H1 (cell line): Measurements from ENCODE around the gene PI16. TPM values are rescaled to one million over a fixed set of nuclear protein-coding genes. Genes with fewer than 3 reads are reported as not detected.

Experiments
- CTCF ChIA-PET: fragments of 300-600 bp; sonication (Branson Sonifier 250); formaldehyde crosslinking; loops from one replicate; lab custom pipeline; 2021; ENCODE audit not compliant: partially characterized antibody; lab: Charles Lee
- POLR2A ChIA-PET: fragments of 300-600 bp; sonication (Branson Sonifier 250); formaldehyde crosslinking; loops from one replicate; lab custom pipeline; 2021; ENCODE audit warnings: inconsistent platforms; ENCODE audit not compliant: partially characterized antibody; lab: Charles Lee
- DNase-seq, 2 experiments: peaks; one replicate each; pipeline versions ENCODE4 v3.0.0 to v3.0.0-alpha.2; 2010 to 2022; ENCODE audit warnings: low spot score in 2 of 2, low read depth in 1 of 2, mixed read lengths in 1 of 2
- FAIRE-seq: peaks from 2 replicates; lab custom pipeline; 2011; peaks lifted over from hg19 to GRCh38; lab: Jason Lieb, UNC
- H2AFZ ChIP-seq: 2 replicates; pipeline ENCODE4 v1.8.1; 2012; ENCODE audit warnings: low read length, inconsistent platforms
- H2AK5ac ChIP-seq: 2 replicates; pipeline ENCODE4 v1.6.1; 2013; ENCODE audit warnings: low read depth, low read length
- H2BK120ac ChIP-seq: replicated peaks from 2 replicates; pipeline ENCODE3; 2013; ENCODE audit warnings: low read depth, low read length, inconsistent platforms
- H2BK12ac ChIP-seq: 2 replicates; pipeline ENCODE4 v1.6.1; 2013; ENCODE audit warnings: low read depth, low read length
- H2BK15ac ChIP-seq: 2 replicates; pipeline ENCODE4 v1.6.1; 2013; ENCODE audit warnings: low read length
- H2BK20ac ChIP-seq: 2 replicates; pipeline ENCODE4 v1.6.1; 2013; ENCODE audit warnings: low read length
- H2BK5ac ChIP-seq: 2 replicates; pipeline ENCODE4 v1.6.1; 2013; ENCODE audit warnings: low read depth, low read length
- H3K14ac ChIP-seq: 2 replicates; pipeline ENCODE4 v1.6.1; 2013; ENCODE audit warnings: inconsistent platforms; ENCODE audit not compliant: insufficient read length
- H3K18ac ChIP-seq: 2 replicates; pipeline ENCODE4 v1.6.1; 2013; ENCODE audit warnings: low read length; ENCODE audit errors: extremely low read depth
- H3K23ac ChIP-seq: 2 replicates; pipeline ENCODE4 v1.6.1; 2013; ENCODE audit warnings: inconsistent platforms; ENCODE audit not compliant: insufficient read length
- H3K23me2 ChIP-seq: 2 replicates; pipeline ENCODE4 v1.6.1; 2013; ENCODE audit warnings: low read depth, low read length
- H3K27ac ChIP-seq: 2 replicates; pipeline ENCODE4 v1.6.1; 2011; ENCODE audit warnings: low read depth, low read length, inconsistent platforms
- H3K27me3 ChIP-seq, 4 experiments: replicated peaks in 1 of 4; 1 replicate in 1 of 4; 2 replicates in 3 of 4; pipeline versions ENCODE4 v1.6.1 to v1.8.1; 2011 to 2013; ENCODE audit warnings: low read length in 3 of 4, mild to moderate bottlenecking in 3 of 4, inconsistent platforms in 2 of 4, mixed read lengths in 2 of 4, moderate library complexity in 1 of 4; ENCODE audit not compliant: control insufficient read depth in 3 of 4, insufficient read depth in 3 of 4; ENCODE audit errors: extremely low read depth in 1 of 4
- H3K36me3 ChIP-seq, 4 experiments: 2 replicates each; pipeline versions ENCODE4 v1.6.1 to v1.8.1; 2011 to 2013; ENCODE audit warnings: mild to moderate bottlenecking in 4 of 4, low read length in 3 of 4, moderate library complexity in 2 of 4, control low read depth in 1 of 4, inconsistent platforms in 1 of 4; ENCODE audit not compliant: insufficient read depth in 4 of 4, control insufficient read depth in 2 of 4
- H3K4ac ChIP-seq: replicated peaks from 2 replicates; pipeline ENCODE3; 2013; ENCODE audit warnings: low read length, low read depth, mixed read lengths, inconsistent platforms; ENCODE audit not compliant: insufficient read length
- H3K4me1 ChIP-seq, 4 experiments: replicated peaks in 1 of 4; 1 replicate in 1 of 4; 2 replicates in 3 of 4; pipeline versions ENCODE4 v1.6.1 to v1.8.1; 2011 to 2013; ENCODE audit warnings: low read length in 3 of 4, inconsistent platforms in 2 of 4, mixed read lengths in 1 of 4; ENCODE audit not compliant: insufficient read depth in 4 of 4, control insufficient read depth in 3 of 4
- H3K4me2 ChIP-seq, 2 experiments: 2 replicates each; pipeline versions ENCODE4 v1.6.1 to v1.8.1; 2011 to 2013; ENCODE audit warnings: low read depth in 2 of 2, low read length in 2 of 2, control low read depth in 1 of 2, inconsistent platforms in 1 of 2, mild to moderate bottlenecking in 1 of 2; ENCODE audit not compliant: insufficient read depth in 1 of 2
- H3K4me3 ChIP-seq, 4 experiments: fragments of 200-600, 300-600 bp in 1 of 4; sonication (generic), shearing (Covaris generic), sonication (Bioruptor Twin) in 1 of 4; 2 replicates each; pipeline versions ENCODE4 v1.5.1 to v1.8.1; 2011 to 2016; ENCODE audit warnings: low read length in 4 of 4, low read depth in 3 of 4, control low read depth in 2 of 4, inconsistent platforms in 2 of 4, mild to moderate bottlenecking in 2 of 4, mixed read lengths in 1 of 4, moderate library complexity in 1 of 4; ENCODE audit not compliant: insufficient read depth in 2 of 4; ENCODE audit errors: extremely low read depth in 1 of 4
- H3K56ac ChIP-seq: replicated peaks from 2 replicates; pipeline ENCODE3; 2013; ENCODE audit warnings: low read depth, mild to moderate bottlenecking, mixed read lengths, low read length, inconsistent platforms; ENCODE audit not compliant: insufficient read length
- H3K79me1 ChIP-seq: 2 replicates; pipeline ENCODE4 v1.6.1; 2013; ENCODE audit warnings: low read depth, low read length, control low read depth
- H3K79me2 ChIP-seq, 2 experiments: 2 replicates each; pipeline versions ENCODE4 v1.6.1 to v1.8.1; 2012 to 2013; ENCODE audit warnings: low read length in 2 of 2, mild to moderate bottlenecking in 2 of 2, inconsistent platforms in 1 of 2; ENCODE audit not compliant: insufficient read depth in 2 of 2, control insufficient read depth in 1 of 2
- H3K9ac ChIP-seq, 4 experiments: replicated peaks in 1 of 4; 1 replicate in 1 of 4; 2 replicates in 3 of 4; pipeline versions ENCODE4 v1.6.1 to v1.8.1; 2011 to 2013; ENCODE audit warnings: low read depth in 3 of 4, low read length in 3 of 4, control low read depth in 2 of 4, mild to moderate bottlenecking in 2 of 4, moderate library complexity in 2 of 4, inconsistent platforms in 1 of 4; ENCODE audit errors: extremely low read depth in 1 of 4
- H3K9me3 ChIP-seq, 2 experiments: 2 replicates each; pipeline versions ENCODE4 v1.6.1 to v1.8.1; 2012 to 2013; ENCODE audit warnings: mild to moderate bottlenecking in 2 of 2, moderate library complexity in 2 of 2, control low read depth in 1 of 2, inconsistent platforms in 1 of 2, low read depth in 1 of 2, low read length in 1 of 2, mixed read lengths in 1 of 2; ENCODE audit not compliant: insufficient read depth in 2 of 2
- H4K20me1 ChIP-seq, 2 experiments: replicated peaks in 1 of 2; 2 replicates each; pipeline versions ENCODE3 to v1.8.1; 2011 to 2013; ENCODE audit warnings: inconsistent platforms in 2 of 2, low read length in 2 of 2, mild to moderate bottlenecking in 1 of 2; ENCODE audit not compliant: insufficient read depth in 2 of 2, control insufficient read depth in 1 of 2
- H4K5ac ChIP-seq: 2 replicates; pipeline ENCODE4 v1.6.1; 2013; ENCODE audit warnings: low read length, low read depth, mixed read lengths, inconsistent platforms; ENCODE audit not compliant: insufficient read length
- H4K8ac ChIP-seq: 2 replicates; pipeline ENCODE4 v1.8.0; 2013; ENCODE audit warnings: mild to moderate bottlenecking, moderate library complexity, low read length, inconsistent platforms; ENCODE audit not compliant: insufficient read depth; ENCODE audit errors: extremely low read depth
- H4K91ac ChIP-seq: replicated peaks from 2 replicates; pipeline ENCODE3; 2013; ENCODE audit warnings: low read length, mixed read lengths, inconsistent platforms; ENCODE audit not compliant: insufficient read length
- HDAC2 ChIP-seq, 2 experiments: fragments of 300-600 bp in 1 of 2; sonication (generic) in 1 of 2; IDR thresholded peaks; 2 replicates each; pipeline ENCODE4 v1.6.1; 2011 to 2012; ENCODE audit warnings: low read depth in 2 of 2, low read length in 2 of 2, mild to moderate bottlenecking in 2 of 2, moderate library complexity in 2 of 2, borderline replicate concordance in 1 of 2, inconsistent platforms in 1 of 2
- RXRA ChIP-seq: IDR thresholded peaks from 2 replicates; pipeline ENCODE4 v1.6.1; 2011; ENCODE audit warnings: low read depth, mild to moderate bottlenecking, low read length, moderate library complexity; ENCODE audit not compliant: insufficient read depth
- WGBS, 2 experiments: shearing (Covaris generic) in 1 of 2; methylation state at CpG; one replicate each; pipeline versions ENCODE4 v1.1.6 to v1.1.7; 2013 to 2015; ENCODE audit warnings: low lambda C conversion rate in 2 of 2, mixed read lengths in 2 of 2, inconsistent platforms in 1 of 2, low coverage in 1 of 2, missing lambda C conversion rate in 1 of 2; ENCODE audit not compliant: insufficient replicate concordance in 2 of 2, insufficient coverage in 1 of 2, insufficient read length in 1 of 2; ENCODE audit errors: extremely low coverage in 1 of 2, missing lambda C conversion rate in 1 of 2; 5-methylcytosine and 5-hydroxymethylcytosine counted together
- polyA plus RNA-seq, 7 experiments: library from polyadenylated mRNA; depleted of rRNA in 3 of 7; stranded (reverse) in 5 of 7; unstranded in 2 of 7; fragments of >200 nt in 5 of 7; fragments of 200-250 nt in 2 of 7; gene quantifications; 1 replicate in 5 of 7; 2 replicates in 1 of 7; 4 replicates in 1 of 7; pipeline versions ENCODE4 v1.2.1 to v1.2.3, GENCODE V29; 2011 to 2013; ENCODE audit warnings: missing spikeins in 2 of 7, mixed read lengths in 2 of 7
- total RNA-seq: library from RNA; stranded (reverse); fragmentation: NEBNext Ultra II Directional; extraction: Animal tissue kit (Norgen Biotek cat#: 25700); gene quantifications from 2 replicates; pipeline ENCODE4 v1.2.1, GENCODE V29; 2021

PI16 gene
- total and polyA plus RNA-seq, 2 of the 8 experiments (the other 6 are each of a cell fraction or from before 2014, with no cell fraction given) = 0.05 TPM; not detected in 1

GRCh38 chr6:36999751-37000125 lies 45.2 kb downstream of the PI16 start:
- Histone ChIP-seq H4K8ac (no peak overlapping the region), H2BK120ac (no peak overlapping the region), H3K23me2 (no peaks in the 10 kb centered on the region), H4K91ac (no peak overlapping the region), H4K5ac (no peak overlapping the region), H3K79me2 (no peaks in the 10 kb centered on the region), H4K20me1 (no peaks in the 10 kb centered on the region), H2BK15ac (no peak overlapping the region), H3K79me1 (no peaks in the 10 kb centered on the region), H2AK5ac (no peak overlapping the region), H3K23ac (no peak overlapping the region), H3K9me3 (no peaks in the 10 kb centered on the region), H2BK5ac (no peak overlapping the region), H3K4me1 (peaks cover 0 to 4% (median 2%) of the 10 kb centered on the region in 4 experiments; a peak in 4 of 7 replicates), H2BK12ac (no peak overlapping the region), H3K27me3 (no peaks in the 10 kb centered on the region), H2BK20ac (no peak overlapping the region), H3K4me3 (no peak overlapping the region), H3K27ac (no peak overlapping the region), H3K9ac (no peak overlapping the region), H3K56ac (no peak overlapping the region), H2AFZ (no peak overlapping the region), H3K18ac (no peak overlapping the region), H3K36me3 (no peaks in the 10 kb centered on the region), H3K4me2 (no peak overlapping the region), H3K14ac (no peak overlapping the region), H3K4ac (no peak overlapping the region)
- TF ChIP-seq HDAC2 (IDR thresholded peaks at IDR 0.05; ENCODE audit: borderline replicate concordance in 1 of 2, low read depth in 2 of 2, low read length in 2 of 2) (no peak), RXRA (no peak)
- CTCF ChIA-PET = interaction anchor here (2.2 kb wide), 1 partner anchor 18 kb away, joined by 12 read pairs; no protein-coding TSS in a partner anchor
- WGBS, 2 experiments = 84% methylated on average over 4 of the region's 4 CpGs; no CpG with 5 or more reads in 1 of the 2 experiments
- no peak for DNase-seq
- no peak for FAIRE-seq
- POLR2A ChIA-PET = interaction anchor here (1.1 kb wide), 1 partner anchor 15 kb away, joined by 3 read pairs; no protein-coding TSS in a partner anchor
